ENCODE results near the gene RGS8.

RGS8 gene, protein sequence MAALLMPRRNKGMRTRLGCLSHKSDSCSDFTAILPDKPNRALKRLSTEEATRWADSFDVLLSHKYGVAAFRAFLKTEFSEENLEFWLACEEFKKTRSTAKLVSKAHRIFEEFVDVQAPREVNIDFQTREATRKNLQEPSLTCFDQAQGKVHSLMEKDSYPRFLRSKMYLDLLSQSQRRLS

DNA sequence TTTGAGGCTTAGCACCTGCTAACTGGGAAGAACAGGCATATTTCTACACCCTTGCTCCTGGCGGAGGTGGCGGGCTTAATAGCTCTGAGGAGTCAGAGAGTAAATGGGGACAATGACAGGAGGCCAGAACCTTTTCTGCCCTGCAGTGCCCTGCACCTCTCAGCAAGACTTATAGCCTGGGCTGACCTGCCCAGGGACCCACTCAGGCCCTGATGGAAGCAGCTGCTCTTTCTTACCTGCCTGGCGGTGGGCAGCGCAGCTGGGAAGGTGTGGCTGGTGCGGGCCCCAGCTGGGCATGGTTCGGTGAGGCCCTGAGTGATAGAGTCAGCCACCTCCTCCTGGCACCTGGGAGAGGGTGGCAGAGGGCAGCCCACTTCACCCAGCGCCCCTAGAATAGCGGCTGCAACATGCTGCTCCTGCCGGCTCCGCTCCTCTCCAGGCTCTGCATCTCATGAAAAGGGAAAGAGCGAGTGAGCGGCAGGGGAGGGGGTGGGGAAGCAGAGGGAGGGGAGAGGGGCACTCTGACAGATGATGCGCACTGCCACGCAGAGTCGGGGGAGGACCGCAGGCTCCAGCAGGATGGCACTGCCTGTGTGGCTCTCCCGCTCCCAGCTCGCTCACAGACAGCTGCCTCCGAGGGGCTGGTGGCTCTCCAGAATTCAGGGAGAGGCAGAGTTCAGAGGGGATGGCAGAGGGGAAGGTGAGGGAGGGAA is at the start of gene RGS8:
Gene RGS8 (minus strand): TSS at position 472 of the 713 bp plus-strand sequence. CDS start 14,938 bp downstream, outside the sequence.
- no peak for DNase-seq (ENCODE audit: low read depth)
- TF ChIP-seq, protein P1, sequence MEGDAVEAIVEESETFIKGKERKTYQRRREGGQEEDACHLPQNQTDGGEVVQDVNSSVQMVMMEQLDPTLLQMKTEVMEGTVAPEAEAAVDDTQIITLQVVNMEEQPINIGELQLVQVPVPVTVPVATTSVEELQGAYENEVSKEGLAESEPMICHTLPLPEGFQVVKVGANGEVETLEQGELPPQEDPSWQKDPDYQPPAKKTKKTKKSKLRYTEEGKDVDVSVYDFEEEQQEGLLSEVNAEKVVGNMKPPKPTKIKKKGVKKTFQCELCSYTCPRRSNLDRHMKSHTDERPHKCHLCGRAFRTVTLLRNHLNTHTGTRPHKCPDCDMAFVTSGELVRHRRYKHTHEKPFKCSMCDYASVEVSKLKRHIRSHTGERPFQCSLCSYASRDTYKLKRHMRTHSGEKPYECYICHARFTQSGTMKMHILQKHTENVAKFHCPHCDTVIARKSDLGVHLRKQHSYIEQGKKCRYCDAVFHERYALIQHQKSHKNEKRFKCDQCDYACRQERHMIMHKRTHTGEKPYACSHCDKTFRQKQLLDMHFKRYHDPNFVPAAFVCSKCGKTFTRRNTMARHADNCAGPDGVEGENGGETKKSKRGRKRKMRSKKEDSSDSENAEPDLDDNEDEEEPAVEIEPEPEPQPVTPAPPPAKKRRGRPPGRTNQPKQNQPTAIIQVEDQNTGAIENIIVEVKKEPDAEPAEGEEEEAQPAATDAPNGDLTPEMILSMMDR (IDR thresholded peaks at IDR 0.05; ENCODE audit: low read depth, low read length, missing control alignments), result no peak

DNA sequence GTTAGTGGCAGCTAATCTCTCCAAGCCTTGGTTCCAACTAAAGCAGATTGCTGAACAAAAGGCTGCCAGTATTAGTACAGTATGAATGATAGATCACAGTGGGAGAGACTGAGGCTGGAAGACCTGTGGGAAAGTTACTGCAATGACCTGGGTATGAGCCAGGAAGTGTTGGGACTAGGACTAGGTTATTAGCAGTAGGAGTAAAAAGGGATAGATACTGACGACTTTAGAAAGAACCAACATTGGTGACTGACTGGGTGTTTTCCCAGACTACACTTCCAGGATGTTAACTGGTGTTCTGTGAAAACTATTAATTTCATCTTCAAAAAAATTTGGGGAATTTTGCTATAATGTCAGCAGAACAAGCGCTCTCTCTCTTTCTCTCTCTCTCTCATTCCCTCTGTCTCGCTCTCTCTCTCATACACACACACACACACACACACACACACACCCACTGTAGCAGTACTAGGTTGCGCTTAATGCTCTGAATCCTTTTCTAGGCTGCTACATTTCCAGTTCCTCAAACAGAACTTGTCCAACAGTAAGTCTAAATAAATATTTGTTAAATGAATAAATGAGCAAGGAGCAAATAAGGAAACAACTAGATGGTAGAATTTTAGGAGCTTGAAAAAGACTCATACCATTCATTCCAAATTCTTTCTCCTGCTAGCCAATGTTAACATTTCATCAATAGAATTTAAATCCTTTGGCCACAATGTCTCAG is 47.6 kb upstream of the RGS8 start:
- DNase-seq (ENCODE audit: low read depth), result no peak
- H3K4me3 ChIP-seq (ENCODE audit: low read depth, low read length), result no peak overlapping the region
- TF ChIP-seq, protein P1 (IDR thresholded peaks at IDR 0.05; ENCODE audit: low read depth, low read length, missing control alignments), result no peak

More for the DNA sequence above, at the start of gene RGS8:
- H3K4me3 ChIP-seq (ENCODE audit: low read depth, low read length), result no peak within 1 kb of the TSS

DNA sequence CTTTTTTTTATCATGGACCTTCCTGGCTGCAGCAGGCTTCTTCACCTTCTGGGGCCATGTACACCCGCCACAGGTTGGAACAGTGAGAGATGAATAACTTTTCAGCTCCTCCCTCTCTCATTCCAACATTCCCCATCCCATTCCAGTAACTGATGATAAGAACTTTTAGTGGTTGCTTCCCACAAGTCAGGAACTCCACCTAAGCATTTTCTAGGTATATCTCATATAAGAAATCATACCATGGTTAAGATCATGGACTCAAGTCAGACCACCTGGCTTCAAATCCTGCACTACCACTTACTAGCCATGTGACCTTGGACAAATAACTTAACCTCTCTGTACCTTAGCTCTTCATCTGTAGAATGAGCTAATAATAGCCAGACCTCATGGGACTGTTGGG is 42.5 kb upstream of the RGS8 start:
- TF ChIP-seq, protein P1 (IDR thresholded peaks at IDR 0.05; ENCODE audit: low read depth, low read length, missing control alignments), result no peak
- H3K4me3 ChIP-seq (ENCODE audit: low read depth, low read length), result no peak overlapping the region
- DNase-seq (ENCODE audit: low read depth), result no peak

DNA sequence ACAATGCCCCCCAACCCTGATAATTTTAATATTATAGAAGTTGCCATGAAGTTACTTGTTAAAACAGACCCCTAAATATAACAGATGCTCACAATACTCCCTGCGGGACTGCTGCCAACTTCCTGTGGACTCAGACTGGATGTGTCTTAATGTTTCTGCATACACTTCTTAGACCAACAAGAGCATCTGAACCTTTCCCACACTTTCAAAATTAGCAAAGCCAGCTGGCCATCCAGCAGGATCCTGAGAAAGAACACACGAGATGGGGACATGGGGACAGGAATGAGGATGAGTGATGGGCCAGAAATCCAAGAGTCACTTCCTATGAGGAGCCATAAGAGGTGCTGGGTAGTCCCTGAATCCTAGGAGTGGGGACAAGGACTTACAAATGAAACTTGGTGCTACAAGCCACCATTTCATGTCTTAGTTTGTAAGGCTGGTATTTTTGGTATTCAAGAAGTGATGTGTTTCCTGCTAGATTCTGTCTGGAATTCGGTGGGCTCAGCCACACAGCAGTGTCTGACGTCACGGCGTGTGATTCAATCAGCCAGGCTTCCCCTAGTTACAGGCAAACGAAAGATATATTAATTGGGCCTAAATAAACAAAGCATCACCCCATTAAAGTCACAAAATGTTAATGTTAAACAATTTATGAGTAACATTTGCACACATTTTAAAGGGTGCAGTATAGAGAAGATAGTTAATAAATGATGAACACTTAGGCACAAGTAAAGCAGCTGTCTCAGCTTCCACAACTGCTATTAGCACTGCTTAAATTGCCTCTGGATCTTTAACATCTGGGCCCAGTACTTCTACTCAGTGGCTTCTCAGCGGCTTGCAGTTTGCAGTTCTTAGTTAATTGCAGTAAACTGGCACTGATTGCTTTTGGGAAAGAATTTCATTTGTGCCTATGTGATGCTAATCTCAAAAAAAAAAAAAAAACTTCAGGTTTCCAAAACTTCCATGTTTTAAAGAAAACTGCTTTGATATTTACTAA is 41.2 kb upstream of the RGS8 start:
- TF ChIP-seq, protein P1 (IDR thresholded peaks at IDR 0.05; ENCODE audit: low read depth, low read length, missing control alignments), result no peak
- DNase-seq (ENCODE audit: low read depth), result no peak

DNA sequence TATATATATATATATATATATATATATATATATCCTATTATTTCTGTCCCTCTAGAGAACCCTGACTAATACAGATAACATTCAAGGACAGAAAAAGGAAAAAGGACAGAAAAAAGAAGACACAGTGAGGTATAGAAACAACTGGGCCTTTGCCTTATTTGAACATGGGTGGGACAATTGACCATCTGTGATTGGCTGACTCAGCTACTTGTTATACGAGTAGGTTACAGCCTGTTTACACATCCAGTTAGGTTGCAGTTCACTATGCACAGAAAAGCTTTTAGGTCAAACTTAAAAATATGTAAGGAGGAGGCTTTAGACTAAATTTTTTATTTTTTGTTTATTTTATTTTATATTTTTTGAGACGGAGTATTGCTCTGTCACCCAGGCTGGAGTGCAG is 39.8 kb upstream of the RGS8 start:
- TF ChIP-seq, protein P1 (IDR thresholded peaks at IDR 0.05; ENCODE audit: low read depth, low read length, missing control alignments), result no peak
- DNase-seq (ENCODE audit: low read depth), result no peak
- no peak overlapping the region for H3K4me3 ChIP-seq (ENCODE audit: low read depth, low read length)

More for the DNA sequence above, 41.2 kb upstream of the RGS8 start:
- no peak overlapping the region for H3K4me3 ChIP-seq (ENCODE audit: low read depth, low read length)

DNA sequence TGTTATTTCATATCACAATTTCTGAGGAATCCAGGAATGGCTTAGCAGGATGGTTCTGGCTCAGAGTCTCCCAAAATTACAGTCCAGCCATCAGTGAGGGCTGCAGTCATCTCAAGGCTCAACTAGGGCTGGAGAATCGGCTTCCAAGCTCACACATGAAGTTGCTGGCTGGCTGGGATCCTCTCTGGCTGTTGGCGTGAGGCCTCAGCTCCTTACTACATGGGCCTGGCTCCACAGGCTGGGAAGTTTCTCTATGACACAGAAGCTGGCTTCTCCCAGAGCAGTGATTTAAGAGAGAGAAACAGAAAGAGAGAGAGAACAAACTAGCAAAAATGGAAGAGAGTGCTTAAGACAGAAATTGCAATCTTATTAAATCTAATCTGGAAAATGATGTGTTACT is 38.8 kb upstream of the RGS8 start:
- DNase-seq (ENCODE audit: low read depth), result no peak

More for the DNA sequence above, 38.8 kb upstream of the RGS8 start:
- TF ChIP-seq, protein P1 (IDR thresholded peaks at IDR 0.05; ENCODE audit: low read depth, low read length, missing control alignments), result no peak
- H3K4me3 ChIP-seq (ENCODE audit: low read depth, low read length), result no peak overlapping the region

Measured in GM12864 (cell line).